ENCODE data around the gene EYS. TPM values are rescaled to one million over a fixed set of nuclear protein-coding genes. Genes with fewer than 3 reads are reported as not detected.
"Not testable (repeated sequence)": the region's sequence is repeated elsewhere in the genome, so short reads cannot be mapped to it uniquely, and the experiment has no call there.

EYS gene
- total RNA-seq, 1 experiment from 2014 or later: not detected

DNA sequence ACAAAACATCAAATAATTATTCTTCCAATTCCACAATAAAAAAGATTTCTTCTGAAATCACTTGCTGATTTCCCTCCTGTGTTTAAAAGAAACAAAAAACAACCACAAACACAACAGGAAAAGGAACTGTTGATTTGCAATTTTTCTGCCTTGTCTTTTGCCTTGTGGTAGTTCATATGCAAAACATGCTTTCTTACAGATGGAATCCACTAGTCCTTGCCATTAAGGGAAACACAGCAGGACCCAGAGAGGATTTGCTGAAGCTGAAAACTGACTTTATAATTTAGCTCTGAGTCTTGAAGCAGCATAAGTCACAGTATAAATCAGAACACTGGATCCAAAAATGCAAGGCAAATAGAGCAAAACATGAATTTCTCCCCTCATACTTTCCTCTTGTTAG, 1742.7 kb downstream of the EYS start:
- DNase-seq (ENCODE audit: low read depth): no peak

DNA sequence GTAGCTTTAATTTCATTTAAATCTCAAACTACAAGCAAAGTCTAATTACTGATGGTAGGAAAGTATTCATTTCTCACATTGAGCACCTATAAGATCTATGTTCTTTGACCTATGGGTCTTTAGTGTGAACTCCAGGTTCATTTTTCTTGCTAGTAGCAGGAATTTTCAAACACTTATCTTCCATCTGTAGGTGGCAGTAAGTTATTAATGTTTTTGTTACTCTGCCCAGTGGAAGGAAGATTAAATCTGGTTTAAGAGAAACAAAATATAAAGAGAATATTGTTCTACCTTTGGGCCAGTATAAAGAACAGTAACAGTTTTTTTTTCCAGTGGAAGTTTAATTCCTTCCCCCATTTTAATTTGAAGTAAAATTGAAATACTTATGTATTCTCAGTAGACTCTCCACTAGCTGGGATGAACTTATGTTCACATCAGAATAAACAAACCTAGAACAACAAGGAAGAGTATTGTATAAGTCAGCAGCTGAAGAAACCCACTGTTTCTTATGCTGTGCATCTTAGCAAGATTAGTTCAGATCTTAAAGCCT, 1743.2 kb downstream of the EYS start:
- no peak for DNase-seq (ENCODE audit: low read depth)

DNA sequence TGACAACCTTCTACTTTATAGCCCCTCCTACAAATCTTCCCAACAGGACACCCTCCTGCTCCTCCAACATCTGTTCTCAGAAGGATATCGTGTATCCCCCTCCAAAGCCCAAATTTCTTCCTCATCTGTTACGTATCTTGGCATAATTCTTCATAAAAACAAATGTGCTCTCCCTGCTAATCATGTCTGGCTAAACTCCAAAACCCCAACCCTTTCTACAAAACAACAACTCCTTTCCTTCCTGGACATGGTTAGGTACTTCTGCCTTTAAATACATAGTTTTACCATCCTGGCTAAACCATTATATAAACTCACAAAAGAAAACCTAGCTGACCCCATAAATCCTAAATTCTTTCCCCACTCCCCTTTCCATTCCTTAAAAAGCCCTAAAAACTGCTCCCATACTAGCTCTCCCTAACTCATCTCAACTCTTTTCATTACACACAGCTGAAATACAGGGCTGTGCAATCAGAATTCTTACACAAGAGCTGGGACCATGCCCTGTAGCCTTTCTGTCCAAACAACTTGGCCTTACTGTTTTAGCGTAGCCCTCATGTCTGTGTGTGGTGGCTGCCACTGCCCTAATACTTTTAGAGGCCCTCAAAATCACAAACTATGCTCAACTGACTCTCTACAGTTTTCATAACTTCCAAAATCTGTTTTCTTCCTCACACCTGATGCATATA, 1753.5 kb downstream of the EYS start:
- DNase-seq (ENCODE audit: low read depth): not testable (repeated sequence)

- DNase-seq (ENCODE audit: low read depth): no peak
Observed at GRCh38 chr6:63947792-63948529, 1759.1 kb downstream of the EYS start.

- no peak for DNase-seq (ENCODE audit: low read depth)
Observed at GRCh38 chr6:63945987-63946386, 1761.0 kb downstream of the EYS start.

DNA sequence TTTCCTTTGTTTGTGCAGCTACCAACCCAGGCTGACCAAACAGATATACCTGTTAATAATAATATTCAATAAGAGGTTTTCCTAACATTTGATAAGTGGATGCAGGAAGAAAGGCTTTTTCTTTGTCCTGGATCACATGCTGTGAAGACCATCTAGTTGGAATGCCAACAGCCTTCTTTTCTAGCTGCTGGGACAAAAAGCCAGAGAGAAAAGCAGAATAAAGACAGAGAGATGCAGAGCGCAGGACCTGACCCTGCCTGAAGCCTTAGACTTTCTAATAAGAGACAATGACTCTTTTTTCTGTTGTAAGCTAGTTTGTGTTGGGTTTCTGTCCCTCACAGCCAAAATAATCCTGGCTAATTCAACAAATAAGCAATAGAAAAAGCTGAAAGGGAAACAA, 1763.2 kb downstream of the EYS start:
- no peak for DNase-seq (ENCODE audit: low read depth)

GRCh38 chr6:63941747-63942470, 1765.1 kb downstream of the EYS start:
- no peak for DNase-seq (ENCODE audit: low read depth)

DNA sequence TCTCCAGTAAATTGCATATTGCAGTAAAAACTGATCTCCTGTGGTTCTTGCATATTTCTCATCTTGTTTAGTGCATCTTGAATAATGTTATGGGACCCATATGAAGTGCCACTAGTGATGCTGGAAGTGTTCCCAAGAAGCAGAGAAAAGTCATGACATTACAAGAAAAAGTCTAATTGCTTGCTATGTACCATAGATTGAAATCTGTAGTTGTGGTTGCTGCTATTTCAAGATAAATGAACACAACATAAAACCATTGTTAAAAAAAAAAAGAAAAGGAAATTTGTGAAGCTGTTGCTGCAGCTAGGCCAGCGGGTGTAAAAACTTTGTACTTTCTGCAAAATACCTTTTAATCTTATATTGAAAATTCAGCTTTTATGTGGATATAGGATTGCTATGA, 1767.0 kb downstream of the EYS start:
- DNase-seq (ENCODE audit: low read depth): no peak

GRCh38 chr6:63936399-63936798, 1770.6 kb downstream of the EYS start:
- no peak for DNase-seq (ENCODE audit: low read depth)

DNA sequence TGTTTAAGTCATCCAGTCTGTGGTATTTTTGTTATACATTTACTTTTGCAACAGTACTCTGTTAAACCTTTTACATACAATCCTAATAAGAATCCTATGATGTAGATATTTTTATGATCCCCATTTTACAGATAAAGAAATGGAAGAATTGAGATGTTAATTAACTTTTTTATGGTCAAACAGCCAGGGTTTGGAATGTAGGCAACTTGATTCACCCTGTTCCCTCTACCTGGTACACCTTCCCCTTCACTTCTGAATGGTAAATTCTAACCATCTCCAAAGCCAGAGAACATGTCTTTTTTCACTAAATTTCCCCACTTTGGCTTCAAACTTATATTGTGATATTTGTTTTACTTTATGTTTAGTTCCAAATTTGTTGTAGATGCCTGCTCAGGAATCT, 1771.3 kb downstream of the EYS start:
- DNase-seq (ENCODE audit: low read depth): no peak

GRCh38 chr6:63933948-63934347, 1773.1 kb downstream of the EYS start:
- not testable (repeated sequence) for DNase-seq (ENCODE audit: low read depth)

DNA sequence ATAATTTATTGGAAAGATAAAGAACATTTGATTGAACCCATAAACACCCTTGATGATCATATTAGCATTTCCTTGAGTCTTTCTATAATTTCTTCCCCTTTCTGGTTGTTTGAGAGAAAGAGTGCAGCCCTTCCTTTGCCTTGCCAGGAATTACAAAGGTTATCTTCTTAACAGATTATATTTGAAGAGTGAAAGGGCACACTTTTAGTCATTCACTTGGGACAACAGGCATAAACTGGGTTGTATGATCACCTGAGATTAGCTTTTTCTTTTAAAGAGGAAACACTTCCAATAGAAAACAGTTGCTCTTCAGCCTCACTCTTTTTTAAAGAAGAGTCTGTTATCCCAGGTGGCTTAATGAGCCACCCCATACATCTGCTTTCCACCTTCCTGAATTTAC, 1776.2 kb downstream of the EYS start:
- no peak for DNase-seq (ENCODE audit: low read depth)

DNA sequence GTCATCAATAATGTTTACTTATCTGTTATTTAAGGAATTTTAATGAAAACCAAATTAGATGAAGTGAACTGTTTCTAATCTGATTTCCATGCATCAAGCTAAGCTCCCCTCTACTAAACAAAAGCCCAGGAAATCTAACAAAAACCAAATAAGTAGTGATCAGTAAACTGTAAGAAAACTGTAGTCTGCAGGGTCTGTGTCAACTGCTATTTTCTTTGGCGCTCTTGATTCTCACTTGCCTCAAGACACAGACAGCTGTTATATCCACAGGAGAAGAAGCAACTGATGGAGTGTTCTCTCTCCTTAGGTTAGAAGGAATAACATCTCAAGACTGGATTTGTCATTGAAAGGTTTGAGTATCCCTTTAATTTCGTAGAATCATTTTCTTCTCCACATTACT, 1777.9 kb downstream of the EYS start:
- DNase-seq (ENCODE audit: low read depth): no peak

- no peak for DNase-seq (ENCODE audit: low read depth)
Observed at GRCh38 chr6:63928613-63929012, 1778.4 kb downstream of the EYS start.

DNA sequence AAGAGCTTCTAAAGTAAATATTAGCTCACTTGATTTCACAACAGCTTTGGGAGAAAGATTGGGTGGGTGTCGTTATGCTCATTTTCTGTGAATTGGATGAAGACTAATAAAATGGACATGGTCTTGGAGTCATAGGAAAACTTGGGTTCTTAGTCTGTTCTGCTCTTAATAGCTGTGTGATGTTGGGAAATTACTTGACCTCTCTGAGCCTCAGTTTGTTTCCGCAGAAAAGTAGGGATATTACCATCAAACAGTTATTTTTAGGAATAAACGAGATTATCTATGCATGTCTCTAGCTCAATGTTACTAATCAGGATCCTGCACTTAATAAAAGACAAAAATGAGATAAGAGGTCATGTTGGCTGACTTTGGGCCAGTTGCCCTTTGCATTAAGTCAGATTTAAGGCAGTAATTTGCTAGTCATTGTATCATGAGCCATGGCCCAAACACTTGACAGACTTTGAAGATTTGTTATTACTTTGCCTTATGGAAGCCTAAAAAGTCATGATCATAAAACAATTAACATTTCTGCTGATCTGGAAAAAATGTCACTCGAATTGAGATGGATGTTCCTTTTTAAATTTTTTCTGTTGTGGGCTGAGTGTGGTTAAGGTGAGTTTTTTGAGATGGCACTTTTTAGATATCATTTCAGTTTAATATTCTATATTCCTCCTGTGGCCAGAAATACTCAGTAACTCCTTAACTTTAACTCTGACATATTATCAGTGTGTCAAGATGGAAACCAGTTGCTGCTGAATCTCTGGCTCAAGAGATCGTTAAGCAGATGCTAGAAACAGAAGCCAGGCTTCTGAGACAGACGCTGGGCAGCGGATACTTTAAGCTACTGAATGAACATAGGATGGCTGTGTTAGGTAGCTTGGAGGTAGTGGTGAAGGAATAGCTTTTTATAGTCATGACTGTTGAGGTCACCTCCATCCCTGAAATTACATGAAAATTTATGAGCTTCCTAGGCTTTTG, 1779.8 kb downstream of the EYS start:
- no peak for DNase-seq (ENCODE audit: low read depth)

DNA sequence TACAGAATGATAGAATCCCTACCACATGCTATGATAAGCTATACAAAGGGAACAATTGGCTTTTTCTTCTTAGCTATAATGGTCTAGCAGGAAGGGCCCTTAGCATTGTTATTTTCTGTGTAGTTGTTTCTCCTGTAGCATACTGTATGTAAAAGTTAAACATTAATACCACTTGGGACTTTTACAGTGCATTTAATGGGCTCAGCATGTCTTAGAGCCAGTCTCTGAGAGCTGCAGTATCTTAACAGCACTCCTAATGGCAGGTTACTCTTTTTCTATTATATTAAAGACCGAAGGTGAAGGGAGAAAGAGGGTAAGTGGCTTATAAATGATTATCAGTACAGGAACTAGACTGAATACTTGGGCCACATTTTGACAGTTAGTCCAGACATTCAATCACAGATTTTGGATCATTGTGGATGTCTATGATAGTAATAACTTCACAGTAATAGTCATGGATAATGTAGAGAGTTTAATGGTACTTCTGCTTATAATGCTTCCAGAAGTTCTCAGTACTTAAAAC, 1780.7 kb downstream of the EYS start:
- DNase-seq (ENCODE audit: low read depth): no peak

DNA sequence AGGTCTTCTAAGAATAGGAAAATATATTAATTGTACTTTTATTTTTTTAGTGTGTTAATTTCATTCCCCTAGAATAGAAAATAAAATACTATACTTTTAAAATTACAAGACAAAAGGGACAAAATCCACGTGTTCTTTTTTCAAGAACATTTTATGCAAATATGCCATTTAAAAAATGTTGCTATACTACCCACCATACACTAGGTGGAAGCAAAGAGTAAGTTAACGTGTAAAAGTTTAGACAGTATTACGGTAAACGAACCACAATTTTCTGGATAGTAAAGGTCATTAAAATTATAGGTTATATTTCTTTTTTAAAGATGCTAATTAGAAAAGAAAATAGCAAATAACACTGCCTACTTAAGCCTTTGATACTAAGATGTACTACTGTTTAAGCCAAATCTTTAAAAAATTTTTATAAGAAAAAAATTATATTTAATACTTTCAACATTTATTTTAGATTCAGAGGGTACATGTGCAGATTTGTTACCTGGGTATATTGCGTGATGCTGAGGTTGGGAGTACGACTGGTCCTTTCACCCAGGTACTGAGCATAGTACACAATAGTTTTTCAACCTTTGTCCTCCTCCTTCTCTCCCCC, 1783.8 kb downstream of the EYS start:
- DNase-seq (ENCODE audit: low read depth): peak; percentile 16

DNA sequence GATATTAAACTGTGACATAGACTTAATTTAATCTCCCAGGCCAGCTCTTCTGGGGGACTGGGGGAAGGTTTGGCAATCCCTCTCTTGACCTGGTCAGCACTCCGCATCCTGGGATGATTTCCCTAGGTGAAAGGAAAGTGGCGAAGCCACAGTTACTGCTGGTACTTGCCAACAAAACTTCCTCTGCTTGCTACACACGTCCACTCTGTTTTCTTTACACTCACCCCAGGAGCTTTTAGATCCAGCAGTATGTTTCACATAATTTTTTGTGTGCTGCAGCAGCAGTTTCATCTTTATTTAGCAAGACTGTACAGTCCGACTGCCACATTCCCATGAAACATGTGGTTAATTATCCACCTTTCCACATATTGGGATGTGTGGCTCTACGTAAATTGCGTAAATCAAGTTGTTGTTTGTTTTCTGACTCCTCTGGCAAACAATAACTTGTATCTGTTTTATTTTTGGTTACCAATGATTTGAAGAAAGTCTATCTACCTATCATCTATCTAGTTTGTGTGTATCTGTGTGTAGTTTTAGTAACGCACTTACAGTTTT, 1787.4 kb downstream of the EYS start:
- no peak for DNase-seq (ENCODE audit: low read depth)

- no peak for DNase-seq (ENCODE audit: low read depth)
Observed at GRCh38 chr6:63912887-63913286, 1794.1 kb downstream of the EYS start.

- DNase-seq (ENCODE audit: low read depth): no peak
Observed at GRCh38 chr6:63910863-63911551, 1796.0 kb downstream of the EYS start.
